HEK293 (cell line): Measurements from ENCODE around the gene SEMA3D.

Source experiments
- CTCF ChIP-seq: fragments of 450-650 bp; formaldehyde crosslinking; IDR thresholded peaks from 2 replicates; pipeline ENCODE4 v1.5.1; 2016; ENCODE audit warnings: missing biosample characterization, missing genetic modification characterization
- GLI4 ChIP-seq: fragments of 450-650 bp; formaldehyde crosslinking; IDR thresholded peaks from 2 replicates; pipeline ENCODE4 v1.5.1; 2016; ENCODE audit warnings: missing biosample characterization, missing genetic modification characterization
- PBX3 ChIP-seq: sonication (generic); formaldehyde crosslinking; IDR thresholded peaks from 2 replicates; pipeline ENCODE4 v1.8.1; 2022; ENCODE audit warnings: mild to moderate bottlenecking, moderate library complexity, missing genetic modification reagents
- ZNF146 ChIP-seq: fragments of 450-650 bp; formaldehyde crosslinking; IDR thresholded peaks from 2 replicates; pipeline ENCODE4 v1.5.1; 2016; ENCODE audit warnings: missing biosample characterization, missing genetic modification characterization
- ZNF174 ChIP-seq: fragments of 450-650 bp; formaldehyde crosslinking; IDR thresholded peaks from 2 replicates; pipeline ENCODE4 v1.5.0; 2017; ENCODE audit warnings: missing biosample characterization, mild to moderate bottlenecking, missing genetic modification characterization
- ZNF398 ChIP-seq: fragments of 450-650 bp; formaldehyde crosslinking; IDR thresholded peaks from 2 replicates; pipeline ENCODE4 v1.5.1; 2017; ENCODE audit warnings: missing biosample characterization, missing genetic modification characterization
- ZNF510 ChIP-seq: fragments of 450-650 bp; formaldehyde crosslinking; IDR thresholded peaks from 2 replicates; pipeline ENCODE4 v1.5.1; 2018; ENCODE audit warnings: mild to moderate bottlenecking, missing genetic modification characterization, missing biosample characterization; ENCODE audit not compliant: insufficient replicate concordance
- ZNF558 ChIP-seq: fragments of 450-650 bp; formaldehyde crosslinking; IDR thresholded peaks from 2 replicates; pipeline ENCODE4 v1.5.1; 2016; ENCODE audit warnings: missing biosample characterization, missing genetic modification characterization
- ZNF701 ChIP-seq: fragments of 450-650 bp; formaldehyde crosslinking; IDR thresholded peaks from 2 replicates; pipeline ENCODE4 v1.5.1; 2016; ENCODE audit warnings: missing biosample characterization, missing genetic modification characterization
- ZNF830 ChIP-seq: fragments of 450-650 bp; IDR thresholded peaks from 2 replicates; pipeline ENCODE4 v1.5.0; 2018; ENCODE audit warnings: missing biosample characterization, missing genetic modification characterization, low read depth, mild to moderate bottlenecking, moderate library complexity
- ZSCAN30 ChIP-seq: fragments of 450-650 bp; IDR thresholded peaks from 2 replicates; pipeline ENCODE4 v1.5.1; 2018; ENCODE audit warnings: missing biosample characterization, mild to moderate bottlenecking, missing genetic modification characterization, moderate library complexity

- TF ChIP-seq CTCF (tag by site-specific recombination): no peak
- TF ChIP-seq ZSCAN30 (tag by site-specific recombination): no peak
- no peak for TF ChIP-seq PBX3
- no peak for TF ChIP-seq ZNF558 (tag by site-specific recombination)
- TF ChIP-seq ZNF174: no peak
- TF ChIP-seq ZNF146 (tag by site-specific recombination): no peak
- no peak for TF ChIP-seq ZNF701
- no peak for TF ChIP-seq ZNF398 (tag by site-specific recombination)
- no peak for TF ChIP-seq ZNF510 (tag by site-specific recombination)
- TF ChIP-seq ZNF830: no peak
- no peak for TF ChIP-seq GLI4 (tag by site-specific recombination)
These were observed 80.1 kb downstream of the SEMA3D start for GRCh38 chr7:85106719-85107118.
